HepG2 (cell line): ENCODE data around the gene TPP2. TPM values are rescaled to one million over a fixed set of nuclear protein-coding genes. Genes with fewer than 3 reads are reported as not detected.

Experiments
- ARID4A ChIP-seq: sonication (generic); formaldehyde crosslinking; IDR thresholded peaks from 2 replicates; pipeline ENCODE4 v1.5.0; 2020; ENCODE audit warnings: mild to moderate bottlenecking, missing genetic modification reagents, borderline replicate concordance
- ASH2L ChIP-seq: fragments of 300-600, 200-600 bp; sonication (generic); IDR thresholded peaks from 2 replicates; pipeline ENCODE4 v1.7.0; 2017; ENCODE audit warnings: low read depth, mild to moderate bottlenecking, moderate library complexity, mixed read lengths, low read length; ENCODE audit not compliant: insufficient read length
- CBFB ChIP-seq: sonication (generic); formaldehyde crosslinking; IDR thresholded peaks from 2 replicates; pipeline ENCODE4 v1.4.0; 2020; ENCODE audit warnings: missing genetic modification reagents
- GFI1 ChIP-seq: sonication (generic); formaldehyde crosslinking; IDR thresholded peaks from 2 replicates; pipeline ENCODE4 v1.5.0; 2020; ENCODE audit warnings: missing genetic modification reagents, mild to moderate bottlenecking, borderline replicate concordance
- MED8 ChIP-seq: sonication (generic); formaldehyde crosslinking; IDR thresholded peaks from 2 replicates; pipeline ENCODE4 v1.8.1; 2023; ENCODE audit warnings: mild to moderate bottlenecking, missing genetic modification reagents; ENCODE audit not compliant: insufficient replicate concordance
- NR2F1 ChIP-seq, 2 experiments: fragments of 450-650 bp in 1 of 2; formaldehyde crosslinking in 1 of 2; IDR thresholded peaks; 2 replicates each; pipeline versions ENCODE4 v1.5.0 to v1.6.1; 2016 to 2020; ENCODE audit warnings: mild to moderate bottlenecking in 1 of 2, missing compliant biosample characterization in 1 of 2, missing genetic modification reagents in 1 of 2, moderate library complexity in 1 of 2
- POGZ ChIP-seq: sonication (generic); formaldehyde crosslinking; IDR thresholded peaks from 2 replicates; pipeline ENCODE4 v1.4.0; 2020; ENCODE audit warnings: mild to moderate bottlenecking, missing genetic modification reagents
- RBFOX2 ChIP-seq: fragments of 200-400 bp; formaldehyde crosslinking; IDR thresholded peaks from 2 replicates; pipeline ENCODE4 v1.6.1; 2017; ENCODE audit warnings: low read depth, mild to moderate bottlenecking, low read length
- SP2 ChIP-seq: sonication (generic); formaldehyde crosslinking; IDR thresholded peaks from 2 replicates; pipeline ENCODE4 v1.5.1; 2020; ENCODE audit warnings: mild to moderate bottlenecking, missing genetic modification reagents
- TARDBP ChIP-seq: sonication (generic); formaldehyde crosslinking; IDR thresholded peaks from 2 replicates; pipeline ENCODE4 v1.8.0; 2022; ENCODE audit warnings: mild to moderate bottlenecking, missing genetic modification reagents
- ZFX ChIP-seq: sonication (generic); formaldehyde crosslinking; IDR thresholded peaks from 2 replicates; pipeline ENCODE4 v1.4.0; 2020; ENCODE audit warnings: mild to moderate bottlenecking, low read depth, missing genetic modification reagents, moderate library complexity
- ZMYM4 ChIP-seq: sonication (generic); formaldehyde crosslinking; IDR thresholded peaks from 2 replicates; pipeline ENCODE4 v1.8.1; 2023; ENCODE audit warnings: mild to moderate bottlenecking, missing genetic modification reagents
- ZNF234 ChIP-seq: sonication (generic); formaldehyde crosslinking; conservative IDR thresholded peaks from 2 replicates; pipeline ENCODE4 v1.5.1; 2020; ENCODE audit warnings: mild to moderate bottlenecking, missing genetic modification reagents
- ZNF281 ChIP-seq: sonication (generic); formaldehyde crosslinking; IDR thresholded peaks from 2 replicates; pipeline ENCODE4 v1.4.0; 2020; ENCODE audit warnings: missing genetic modification reagents, borderline replicate concordance
- ZNF496 ChIP-seq: sonication (generic); formaldehyde crosslinking; IDR thresholded peaks from 2 replicates; pipeline ENCODE4 v1.8.1; 2023; ENCODE audit warnings: mild to moderate bottlenecking, moderate library complexity, missing genetic modification reagents; ENCODE audit not compliant: insufficient replicate concordance
- ZNF512B ChIP-seq: sonication (generic); formaldehyde crosslinking; IDR thresholded peaks from 2 replicates; pipeline ENCODE4 v1.5.1; 2020; ENCODE audit warnings: missing genetic modification reagents, mild to moderate bottlenecking, borderline replicate concordance
- ZNF569 ChIP-seq: sonication (generic); formaldehyde crosslinking; IDR thresholded peaks from 2 replicates; pipeline ENCODE4 v1.5.0; 2020; ENCODE audit warnings: mild to moderate bottlenecking, missing genetic modification reagents, moderate library complexity, borderline replicate concordance
- ZNF672 ChIP-seq: sonication (generic); formaldehyde crosslinking; IDR thresholded peaks from 2 replicates; pipeline ENCODE4 v1.8.1; 2022; ENCODE audit warnings: missing genetic modification reagents
- polyA plus RNA-seq, 8 experiments: library from polyadenylated mRNA; depleted of rRNA in 3 of 8; stranded (reverse) in 7 of 8; unstranded in 1 of 8; fragments of >200 nt; fragmentation: Illumina TruSeq in 4 of 8; extraction: Trizol in 4 of 8; gene quantifications; 2 replicates each; pipeline versions ENCODE4 v1.2.1 to v1.2.3, GENCODE V29; 2011 to 2016; ENCODE audit warnings: low read depth in 4 of 8, missing spikeins in 1 of 8, mixed read lengths in 1 of 8; ENCODE audit not compliant: insufficient read depth in 1 of 8
- total RNA-seq, 5 experiments: library from RNA; depleted of rRNA; stranded (reverse); fragments of >200 nt; fragmentation: Illumina TruSeq; extraction: Trizol; gene quantifications; 2 replicates each; pipeline ENCODE4 v1.2.3, GENCODE V29; 2016; ENCODE audit warnings: low read depth in 1 of 5

TPP2 gene
- total and polyA plus RNA-seq, 2 of the 13 experiments (the other 11 are each of a cell fraction or from before 2014, with no cell fraction given) = 16.4 to 52.1 TPM

GRCh38 chr13:102597029-102597961 is 509 bp downstream of the TPP2 start (continued):
- TF ChIP-seq ZFX (CRISPR knock-in tag) (peak; percentile 68; the same call in 1 of the 2 replicates), ZNF569 (CRISPR knock-in tag) (no peak), MED8 (CRISPR knock-in tag) (peak; percentile 24), RBFOX2 (peak; percentile 53), ZMYM4 (CRISPR knock-in tag) (no peak; the same call in 1 of the 2 replicates), NR2F1 (CRISPR knock-in tag; IDR thresholded peaks at IDR 0.05) (no peak), ZNF512B (no peak), CBFB (CRISPR knock-in tag) (no peak), ZNF281 (CRISPR knock-in tag) (no peak), ZNF234 (CRISPR knock-in tag) (0 out of 2 replicates have a peak, but pooled peaks have one; percentile 67), ARID4A (peak; percentile 7; the same call in 1 of the 2 replicates), TARDBP (CRISPR knock-in tag) (no peak), ZNF496 (CRISPR knock-in tag) (no peak), SP2 (no peak), GFI1 (CRISPR knock-in tag) (no peak), ASH2L (no peak), ZNF672 (CRISPR knock-in tag) (no peak), POGZ (CRISPR knock-in tag) (peak; percentile 15; the same call in 1 of the 2 replicates)
